Fibroblast of mammary gland (primary cell): Measurements from ENCODE around the gene CSRP1.

Source experiments
- DNase-seq: peaks from one replicate; pipeline ENCODE4 v3.0.0-alpha.2; 2010; ENCODE audit warnings: low read depth
- H3K4me3 ChIP-seq: 2 replicates; pipeline ENCODE4 v1.5.1; 2011; ENCODE audit warnings: low read depth, mild to moderate bottlenecking, low read length, moderate library complexity; ENCODE audit not compliant: control insufficient read depth
- TF ChIP-seq, protein P1 (sequence below): conservative IDR thresholded peaks from 2 replicates; pipeline ENCODE4 v1.5.1; 2011; ENCODE audit warnings: low read depth, low read length, inconsistent platforms; ENCODE audit not compliant: control insufficient read depth, insufficient read depth

Gene CSRP1

GRCh38 chr1:201513498-201514243 lies 6.7 kb upstream of the CSRP1 start:
- DNase-seq, result no peak
- TF ChIP-seq, protein P1, sequence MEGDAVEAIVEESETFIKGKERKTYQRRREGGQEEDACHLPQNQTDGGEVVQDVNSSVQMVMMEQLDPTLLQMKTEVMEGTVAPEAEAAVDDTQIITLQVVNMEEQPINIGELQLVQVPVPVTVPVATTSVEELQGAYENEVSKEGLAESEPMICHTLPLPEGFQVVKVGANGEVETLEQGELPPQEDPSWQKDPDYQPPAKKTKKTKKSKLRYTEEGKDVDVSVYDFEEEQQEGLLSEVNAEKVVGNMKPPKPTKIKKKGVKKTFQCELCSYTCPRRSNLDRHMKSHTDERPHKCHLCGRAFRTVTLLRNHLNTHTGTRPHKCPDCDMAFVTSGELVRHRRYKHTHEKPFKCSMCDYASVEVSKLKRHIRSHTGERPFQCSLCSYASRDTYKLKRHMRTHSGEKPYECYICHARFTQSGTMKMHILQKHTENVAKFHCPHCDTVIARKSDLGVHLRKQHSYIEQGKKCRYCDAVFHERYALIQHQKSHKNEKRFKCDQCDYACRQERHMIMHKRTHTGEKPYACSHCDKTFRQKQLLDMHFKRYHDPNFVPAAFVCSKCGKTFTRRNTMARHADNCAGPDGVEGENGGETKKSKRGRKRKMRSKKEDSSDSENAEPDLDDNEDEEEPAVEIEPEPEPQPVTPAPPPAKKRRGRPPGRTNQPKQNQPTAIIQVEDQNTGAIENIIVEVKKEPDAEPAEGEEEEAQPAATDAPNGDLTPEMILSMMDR, result no peak
- no peak overlapping the region for H3K4me3 ChIP-seq

GRCh38 chr1:201511941-201512539 lies 5.1 kb upstream of the CSRP1 start:
- DNase-seq, result no peak
- no peak overlapping the region for H3K4me3 ChIP-seq
- TF ChIP-seq, protein P1, result no peak

- H3K4me3 ChIP-seq, result no peak overlapping the region
- TF ChIP-seq, protein P1, result no peak
- DNase-seq, result no peak
Measured at GRCh38 chr1:201511396-201511940, 4.5 kb upstream of the CSRP1 start.

DNA sequence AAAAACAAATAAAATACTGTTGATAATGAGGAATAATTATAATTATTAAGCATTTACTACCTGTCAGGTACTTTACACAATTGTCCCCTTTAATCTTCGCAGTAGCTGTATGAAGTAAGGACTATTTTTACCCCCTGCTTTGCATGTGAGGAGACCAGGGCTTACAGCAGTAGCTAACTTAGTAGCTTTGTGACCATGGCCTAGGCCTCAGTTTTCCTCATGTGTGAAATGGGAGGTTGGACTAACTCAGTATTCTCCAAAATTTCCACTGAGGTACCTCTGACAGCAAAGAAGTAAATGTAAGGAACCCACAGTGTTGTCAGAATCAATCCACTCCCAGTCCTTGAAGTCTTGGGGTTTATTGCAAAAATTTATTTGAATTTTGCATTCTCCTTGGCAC lies 3.8 kb upstream of the CSRP1 start:
- TF ChIP-seq, protein P1, result no peak
- no peak overlapping the region for H3K4me3 ChIP-seq
- no peak for DNase-seq

DNA sequence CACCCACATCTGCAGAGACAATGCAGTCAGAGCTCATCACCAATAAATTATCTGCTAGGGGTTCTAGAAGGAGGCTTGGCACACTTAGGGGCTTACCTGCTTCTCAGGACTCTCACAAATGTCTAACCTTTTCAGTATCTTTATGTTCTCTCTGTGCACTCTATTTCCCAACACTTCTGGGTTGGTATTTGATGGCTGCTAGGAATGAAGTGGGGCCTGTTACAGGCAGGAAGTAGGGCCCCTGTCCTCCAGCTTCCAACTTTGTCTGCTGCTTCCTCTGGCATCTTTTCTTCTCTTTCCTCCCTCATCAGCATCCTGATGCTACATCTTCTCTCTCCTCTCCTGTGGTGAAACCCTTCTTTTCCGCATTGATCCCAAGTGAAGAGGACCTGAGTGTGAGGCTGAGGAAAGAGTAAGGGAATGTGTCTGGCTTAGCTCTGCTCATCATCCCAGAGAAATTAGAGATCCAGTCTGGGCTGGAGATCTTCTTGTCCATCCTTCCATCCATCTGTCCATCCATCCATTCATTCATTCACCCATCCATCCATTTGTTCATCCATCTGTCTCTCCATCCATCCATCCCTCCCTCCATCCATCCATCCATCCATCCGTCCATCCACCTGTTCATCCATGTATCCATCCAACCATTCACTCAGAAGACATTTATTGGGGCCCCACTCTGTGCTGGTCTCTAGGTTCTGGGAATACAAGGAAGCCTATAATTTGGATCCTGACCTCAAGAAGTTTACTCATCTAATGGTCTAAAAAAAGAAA lies 2.9 kb upstream of the CSRP1 start:
- TF ChIP-seq, protein P1, result no peak
- H3K4me3 ChIP-seq, result no peak overlapping the region
- no peak for DNase-seq

- DNase-seq, result no peak
- TF ChIP-seq, protein P1, result no peak
- no peak overlapping the region for H3K4me3 ChIP-seq
Measured at GRCh38 chr1:201508809-201509208, 1.9 kb upstream of the CSRP1 start.
